ENCODE measurements around the gene TTYH3.

The TTYH3 gene

GRCh38 chr7:2655870-2656614 lies 24.3 kb downstream of the TTYH3 start:
- ChIA-PET POLR2A (no interaction called here), CTCF (no interaction called here)
- TF ChIP-seq L3MBTL2 (conservative IDR thresholded peaks at IDR 0.05), result no peak
- TF ChIP-seq BHLHE40 (IDR thresholded peaks at IDR 0.05; ENCODE audit: borderline replicate concordance), result no peak
- TF ChIP-seq ELF4 (IDR thresholded peaks at IDR 0.05), result no peak
- no peak for TF ChIP-seq ZNF384 (IDR thresholded peaks at IDR 0.05)
- TF ChIP-seq TARDBP (IDR thresholded peaks at IDR 0.05), result no peak
- no peak for TF ChIP-seq HDGF (IDR thresholded peaks at IDR 0.05; ENCODE audit: borderline replicate concordance)
- TF ChIP-seq ARNT (IDR thresholded peaks at IDR 0.05), result no peak
- TF ChIP-seq LEF1 (IDR thresholded peaks at IDR 0.05; ENCODE audit: borderline replicate concordance), result no peak
- no peak for TF ChIP-seq NFRKB (IDR thresholded peaks at IDR 0.05)
- TF ChIP-seq SUZ12 (IDR thresholded peaks at IDR 0.05), result no peak
- no peak for DNase-seq (ENCODE audit: extremely low spot score)

GRCh38 chr7:2657208-2657607 lies 25.4 kb downstream of the TTYH3 start:
- TF ChIP-seq SUZ12 (IDR thresholded peaks at IDR 0.05), result no peak
- TF ChIP-seq FOXA1 (IDR thresholded peaks at IDR 0.05), result no peak
- no peak for TF ChIP-seq NFRKB (IDR thresholded peaks at IDR 0.05)
- ChIA-PET POLR2A (no interaction called here), CTCF (no interaction called here)
- no peak for DNase-seq (ENCODE audit: extremely low spot score)

- DNase-seq (ENCODE audit: extremely low spot score), result no peak
- ChIA-PET POLR2A (no interaction called here), CTCF (no interaction called here)
- TF ChIP-seq HDGF (IDR thresholded peaks at IDR 0.05; ENCODE audit: borderline replicate concordance), result no peak
These were observed 26.3 kb downstream of the TTYH3 start for GRCh38 chr7:2657920-2658671.

GRCh38 chr7:2658941-2659340 lies 27.2 kb downstream of the TTYH3 start:
- no peak for DNase-seq (ENCODE audit: extremely low spot score)
- CTCF ChIA-PET, result no interaction called here
- TF ChIP-seq TARDBP (IDR thresholded peaks at IDR 0.05) (no peak), BHLHE40 (IDR thresholded peaks at IDR 0.05; ENCODE audit: borderline replicate concordance) (no peak), FOXA1 (IDR thresholded peaks at IDR 0.05) (no peak), FOXM1 (IDR thresholded peaks at IDR 0.05; ENCODE audit: borderline replicate concordance) (no peak), LEF1 (IDR thresholded peaks at IDR 0.05; ENCODE audit: borderline replicate concordance) (no peak), L3MBTL2 (conservative IDR thresholded peaks at IDR 0.05) (no peak)
- POLR2A ChIA-PET, result no interaction called here

GRCh38 chr7:2659556-2660358 lies 28.0 kb downstream of the TTYH3 start:
- DNase-seq (ENCODE audit: extremely low spot score), result no peak
- ChIA-PET POLR2A (no interaction called here), CTCF (interaction anchor here (0.6 to 1.5 kb wide), 2 partner anchors 8 to 207 kb away, joined by 3 to 6 read pairs; no protein-coding TSS in a partner anchor)
- TF ChIP-seq LEF1 (IDR thresholded peaks at IDR 0.05; ENCODE audit: borderline replicate concordance) (no peak), ZNF384 (IDR thresholded peaks at IDR 0.05) (no peak), BHLHE40 (IDR thresholded peaks at IDR 0.05; ENCODE audit: borderline replicate concordance) (no peak), FOXK2 (IDR thresholded peaks at IDR 0.05) (no peak), PKNOX1 (IDR thresholded peaks at IDR 0.05) (no peak), SUZ12 (IDR thresholded peaks at IDR 0.05) (no peak), FOXM1 (IDR thresholded peaks at IDR 0.05; ENCODE audit: borderline replicate concordance) (no peak), HDGF (IDR thresholded peaks at IDR 0.05; ENCODE audit: borderline replicate concordance) (no peak), ELF4 (IDR thresholded peaks at IDR 0.05) (no peak), L3MBTL2 (conservative IDR thresholded peaks at IDR 0.05) (no peak), NFRKB (IDR thresholded peaks at IDR 0.05) (no peak), CTBP1 (IDR thresholded peaks at IDR 0.05; ENCODE audit: borderline replicate concordance) (no peak), SP1 (IDR thresholded peaks at IDR 0.05) (no peak), ARNT (IDR thresholded peaks at IDR 0.05) (no peak), TARDBP (IDR thresholded peaks at IDR 0.05) (no peak)

GRCh38 chr7:2660359-2661095 lies 28.7 kb downstream of the TTYH3 start:
- ChIA-PET POLR2A (no interaction called here), CTCF (interaction anchor here (0.6 to 1.5 kb wide), 2 partner anchors 9 to 208 kb away, joined by 3 to 6 read pairs; no protein-coding TSS in a partner anchor)
- DNase-seq (ENCODE audit: extremely low spot score), result no peak
- no peak for TF ChIP-seq HDGF (IDR thresholded peaks at IDR 0.05; ENCODE audit: borderline replicate concordance)
- no peak for TF ChIP-seq ARNT (IDR thresholded peaks at IDR 0.05)
- TF ChIP-seq L3MBTL2 (conservative IDR thresholded peaks at IDR 0.05), result no peak
- TF ChIP-seq ZNF384 (IDR thresholded peaks at IDR 0.05), result no peak
- TF ChIP-seq FOXM1 (IDR thresholded peaks at IDR 0.05; ENCODE audit: borderline replicate concordance), result no peak
- no peak for TF ChIP-seq TARDBP (IDR thresholded peaks at IDR 0.05)
- no peak for TF ChIP-seq PKNOX1 (IDR thresholded peaks at IDR 0.05)
- TF ChIP-seq ELF4 (IDR thresholded peaks at IDR 0.05), result no peak
- no peak for TF ChIP-seq FOXA1 (IDR thresholded peaks at IDR 0.05)
- no peak for TF ChIP-seq LEF1 (IDR thresholded peaks at IDR 0.05; ENCODE audit: borderline replicate concordance)
- TF ChIP-seq CTBP1 (IDR thresholded peaks at IDR 0.05; ENCODE audit: borderline replicate concordance), result no peak
- TF ChIP-seq SUZ12 (IDR thresholded peaks at IDR 0.05), result no peak
- TF ChIP-seq FOXK2 (IDR thresholded peaks at IDR 0.05), result no peak
- TF ChIP-seq BHLHE40 (IDR thresholded peaks at IDR 0.05; ENCODE audit: borderline replicate concordance), result no peak
- TF ChIP-seq NFRKB (IDR thresholded peaks at IDR 0.05), result no peak
- TF ChIP-seq SP1 (IDR thresholded peaks at IDR 0.05), result no peak

All from HEK293T (cell line).